AG04450 (cell line): ENCODE results near the gene NAGS. TPM values are rescaled to one million over a fixed set of nuclear protein-coding genes. Genes with fewer than 3 reads are reported as not detected.

Source experiments
- CTCF ChIA-PET: fragments of 300-600, 350-600 bp; formaldehyde crosslinking; extraction: SDS; loops from one replicate; lab custom pipeline; 2022; ENCODE audit warnings: antibody characterized with exemption, inconsistent platforms; lab: Charles Lee
- POLR2A ChIA-PET: fragments of 350-600 bp; formaldehyde crosslinking; extraction: SDS; loops from one replicate; lab custom pipeline; 2021; ENCODE audit warnings: antibody characterized with exemption, inconsistent platforms; lab: Yijun Ruan, JAX
- DNase-seq: peaks from one replicate; pipeline ENCODE4 v3.0.0-alpha.2; 2011; ENCODE audit warnings: low read depth, low spot score
- H3K27ac ChIP-seq: one replicate; pipeline ENCODE4 v1.5.1; 2012; ENCODE audit warnings: low read depth, low read length, control low read depth
- H3K27me3 ChIP-seq: one replicate; pipeline ENCODE4 v1.6.0; 2012; ENCODE audit warnings: low read length; ENCODE audit not compliant: control insufficient read depth, insufficient read depth
- H3K4me3 ChIP-seq: 2 replicates; pipeline ENCODE4 v1.5.1; 2011; ENCODE audit warnings: mild to moderate bottlenecking, low read depth, low read length, control low read depth
- H3K9me3 ChIP-seq: 2 replicates; pipeline ENCODE4 v1.5.1; 2012; ENCODE audit warnings: low read length; ENCODE audit not compliant: control insufficient read depth, insufficient read depth
- CTCF ChIP-seq: IDR thresholded peaks from 2 replicates; pipeline ENCODE4 v1.5.1; 2011; ENCODE audit warnings: low read depth, low read length, control low read depth, inconsistent platforms
- polyA plus RNA-seq: library from polyadenylated mRNA; depleted of rRNA; stranded (reverse); fragments of >200 nt; gene quantifications from 2 replicates; pipeline ENCODE4 v1.2.3, GENCODE V29; 2011; rRNA removed
- small RNA-seq: library from RNA; depleted of rRNA; stranded (forward); fragments of <200 nt; gene quantifications from one replicate; pipeline ENCODE3, GENCODE V24; 2012; ENCODE audit warnings: low read depth; ENCODE audit not compliant: insufficient read length

Gene NAGS
- polyA plus RNA-seq, 1 experiment = 1.1 TPM

- no peaks in the 10 kb centered on the region for H3K9me3 ChIP-seq
- no peak overlapping the region for H3K27ac ChIP-seq
- no peak for TF ChIP-seq CTCF
- no peak for DNase-seq
- H3K27me3 ChIP-seq = no peaks in the 10 kb centered on the region
- no peak overlapping the region for H3K4me3 ChIP-seq
- ChIA-PET CTCF (interaction anchor here (0.6 to 1.5 kb wide), 3 partner anchors 9 to 79 kb away, joined by 3 to 7 read pairs (median 4); no protein-coding TSS in a partner anchor), POLR2A (no interaction called here)
Measured at GRCh38 chr17:44049294-44050060, 45.1 kb downstream of the NAGS start.

- H3K27ac ChIP-seq = no peak overlapping the region
- no peaks in the 10 kb centered on the region for H3K9me3 ChIP-seq
- no peak overlapping the region for H3K4me3 ChIP-seq
- no peaks in the 10 kb centered on the region for H3K27me3 ChIP-seq
- no peak for TF ChIP-seq CTCF
- ChIA-PET POLR2A (no interaction called here), CTCF (interaction anchor here (0.6 kb wide), 1 partner anchor 287 kb away, joined by 3 read pairs; no protein-coding TSS in a partner anchor)
- DNase-seq = no peak
Measured at GRCh38 chr17:44053125-44053872, 48.9 kb downstream of the NAGS start.

Small RNAs within 50 kb of the gene (small RNA-seq; reads per million reads assigned to genes)
- not detected for gene RF00012

Other genes with a start within 250 kb of the NAGS start
- gene SOST, start 245.8 kb upstream of the NAGS start, polyA plus RNA-seq = not detected in 2 replicates
- 45.3 and 45.9 TPM in 2 replicates for gene DUSP3, start 225.6 kb upstream of the NAGS start, polyA plus RNA-seq
- gene CFAP97D1, start 224.2 kb upstream of the NAGS start, polyA plus RNA-seq = 0.02 TPM in 1 of 2 replicates, not detected in the other
- 4.5 and 4.7 TPM in 2 replicates for gene MPP3, start 171.5 kb upstream of the NAGS start, polyA plus RNA-seq
- not detected in 2 replicates for gene CD300LG, start 157.4 kb upstream of the NAGS start, polyA plus RNA-seq
- 2.4 and 2.5 TPM in 2 replicates for gene MPP2, start 97.1 kb upstream of the NAGS start, polyA plus RNA-seq
- not detected in 2 replicates for gene PPY, start 62.1 kb upstream of the NAGS start, polyA plus RNA-seq
- not detected in 2 replicates for gene PYY, start 50.7 kb upstream of the NAGS start, polyA plus RNA-seq
- gene TMEM101, start 10.3 kb downstream of the NAGS start, polyA plus RNA-seq = 31.3 and 35.5 TPM in 2 replicates
- gene LSM12, start 62.0 kb downstream of the NAGS start, polyA plus RNA-seq = 46.5 and 57.5 TPM in 2 replicates
- 69.8 and 87.4 TPM in 2 replicates for gene G6PC3, start 66.1 kb downstream of the NAGS start, polyA plus RNA-seq
- 21.3 and 36.7 TPM in 2 replicates for gene HDAC5, start 119.0 kb downstream of the NAGS start, polyA plus RNA-seq
- gene HROB, start 137.3 kb downstream of the NAGS start, polyA plus RNA-seq = 0.86 and 0.97 TPM in 2 replicates
- not detected in 2 replicates for gene ASB16, start 166.1 kb downstream of the NAGS start, polyA plus RNA-seq
- gene TMUB2, start 182.3 kb downstream of the NAGS start, polyA plus RNA-seq = 34.3 and 37.1 TPM in 2 replicates
- gene ATXN7L3, start 195.3 kb downstream of the NAGS start, polyA plus RNA-seq = 44.1 and 51.6 TPM in 2 replicates
- gene UBTF, start 215.1 kb downstream of the NAGS start, polyA plus RNA-seq = 26.6 and 30.0 TPM in 2 replicates